HG02623 (cell line): ENCODE measurements around the gene CDC42EP2.

ENCODE experiments used
- ATAC-seq: cut with Tn5 transposase; IDR thresholded peaks from one replicate; pipeline ENCODE4 v1.9.1; 2021; ENCODE audit warnings: moderate library complexity; ENCODE audit not compliant: unreplicated experiment

Gene CDC42EP2, protein sequence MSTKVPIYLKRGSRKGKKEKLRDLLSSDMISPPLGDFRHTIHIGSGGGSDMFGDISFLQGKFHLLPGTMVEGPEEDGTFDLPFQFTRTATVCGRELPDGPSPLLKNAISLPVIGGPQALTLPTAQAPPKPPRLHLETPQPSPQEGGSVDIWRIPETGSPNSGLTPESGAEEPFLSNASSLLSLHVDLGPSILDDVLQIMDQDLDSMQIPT

DNA sequence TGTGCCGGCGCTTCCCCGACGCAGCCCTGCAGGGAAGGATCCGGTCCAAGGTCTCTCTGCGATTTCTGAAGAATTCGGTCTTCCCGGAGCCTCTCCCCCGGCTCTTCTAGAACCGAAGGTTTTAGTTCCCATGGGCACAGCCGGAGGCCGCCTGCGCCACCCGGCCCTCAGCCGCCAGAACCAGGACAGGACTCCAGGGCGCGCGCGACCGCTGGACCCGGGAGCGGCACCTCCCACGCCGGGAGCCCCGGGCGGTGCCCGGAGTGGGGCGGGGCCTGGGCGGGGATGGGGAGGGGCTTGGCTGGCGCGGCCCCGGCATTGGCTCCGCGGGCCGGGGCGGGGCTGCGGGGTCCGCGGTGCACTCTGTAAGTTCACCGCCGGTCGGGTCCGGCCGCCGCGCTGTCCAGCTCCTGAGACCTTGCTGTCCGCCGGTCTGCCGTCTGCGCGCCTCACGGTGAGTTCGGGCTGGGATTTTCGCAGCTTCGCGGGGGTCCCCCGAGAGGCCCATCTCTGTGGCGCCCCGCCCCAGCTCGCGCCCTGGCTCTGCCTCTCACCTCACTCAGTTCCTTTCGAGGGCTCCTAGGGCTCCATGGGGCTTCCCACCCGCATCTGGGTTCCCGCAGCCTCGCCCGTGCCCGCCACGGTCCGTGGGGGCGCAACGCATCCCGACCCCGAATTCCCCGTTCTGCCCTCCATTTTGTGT lies at the start of gene CDC42EP2:
Gene CDC42EP2 (plus strand): TSS at position 366 of the 703 bp plus-strand sequence. CDS start 6,033 bp downstream, outside the sequence.
- ATAC-seq = peak; percentile 67

DNA sequence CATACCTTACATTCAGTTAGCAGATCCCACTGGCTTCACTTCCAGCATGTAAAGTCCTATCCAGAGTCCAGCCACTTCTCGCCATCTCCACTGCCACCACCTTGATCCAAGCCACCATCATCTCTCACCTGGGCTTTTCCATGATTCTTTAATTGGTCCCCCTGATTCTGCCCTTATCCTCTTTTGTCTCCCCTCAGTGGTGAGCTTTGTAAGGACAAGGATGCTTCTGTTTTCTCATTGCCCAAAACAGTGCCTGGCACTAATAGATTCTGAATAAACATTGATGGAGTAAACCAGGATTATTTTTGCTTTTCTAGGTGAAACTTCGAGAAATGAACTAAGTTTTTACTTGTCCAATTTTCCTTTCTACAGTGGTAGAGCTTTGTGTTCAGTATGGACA lies 48.5 kb upstream of the CDC42EP2 start:
- ATAC-seq = no peak

DNA sequence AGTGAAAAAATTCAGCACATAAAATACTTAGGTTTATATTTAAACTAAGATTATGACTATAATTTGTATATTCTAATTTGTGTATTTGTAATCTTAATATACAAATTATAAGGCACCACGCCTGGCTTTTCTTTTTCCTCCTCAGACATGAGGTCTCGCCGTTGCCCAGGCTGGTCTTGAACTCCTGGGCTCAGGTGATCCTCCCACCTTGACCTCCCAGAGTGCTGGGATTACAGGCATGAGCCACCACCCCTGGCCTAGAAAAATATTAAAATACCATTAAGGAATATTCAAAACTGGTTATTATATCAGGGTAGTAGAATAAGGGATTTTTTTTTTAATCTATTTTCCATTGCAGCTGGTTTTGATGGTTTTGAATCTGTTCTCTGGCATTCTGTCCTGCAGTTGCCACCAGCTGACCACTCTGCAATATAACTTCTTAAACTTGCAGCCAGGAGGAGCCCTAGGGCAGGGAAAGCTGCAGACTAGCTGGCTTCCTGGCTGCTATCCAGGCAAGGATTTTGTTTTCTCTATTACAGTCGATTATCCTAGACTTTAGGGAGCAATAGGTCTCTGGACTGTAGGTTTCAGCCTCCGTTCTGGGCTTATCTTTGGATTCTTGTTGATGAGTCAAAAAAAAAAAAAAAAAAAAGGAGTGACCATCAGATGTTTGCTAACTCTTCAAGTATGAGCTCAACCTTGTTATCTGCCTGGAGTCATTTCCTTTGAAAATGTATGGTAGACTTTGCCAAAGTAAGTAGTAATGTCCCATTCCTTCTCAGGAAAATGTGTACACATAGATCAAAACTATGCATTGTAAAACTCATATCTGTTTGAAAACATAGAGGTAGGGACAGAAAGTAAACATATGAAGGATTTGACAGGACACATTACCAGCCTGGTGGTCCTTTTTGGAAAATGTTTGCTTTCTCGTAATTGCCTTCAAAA lies 39.7 kb upstream of the CDC42EP2 start:
- no peak for ATAC-seq

DNA sequence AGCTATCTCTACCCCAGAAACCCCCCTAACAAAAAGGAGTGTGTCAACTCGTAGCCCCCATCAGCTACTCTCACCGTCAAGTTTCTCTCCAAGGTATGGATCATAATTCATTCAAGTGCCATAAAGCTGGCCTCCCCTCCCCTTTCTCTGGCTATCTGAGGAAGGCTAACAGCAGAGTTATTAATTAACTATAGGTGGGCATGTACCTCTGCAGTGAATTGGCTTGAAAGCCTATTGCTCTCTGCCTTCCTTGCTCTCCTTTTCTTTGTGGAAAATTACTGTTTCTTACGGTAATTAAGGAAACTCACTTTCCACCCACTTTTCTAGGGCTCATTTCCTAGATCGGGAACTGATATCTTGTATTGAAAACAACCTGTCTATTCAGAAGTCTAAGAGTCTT lies 38.8 kb upstream of the CDC42EP2 start:
- ATAC-seq = no peak

DNA sequence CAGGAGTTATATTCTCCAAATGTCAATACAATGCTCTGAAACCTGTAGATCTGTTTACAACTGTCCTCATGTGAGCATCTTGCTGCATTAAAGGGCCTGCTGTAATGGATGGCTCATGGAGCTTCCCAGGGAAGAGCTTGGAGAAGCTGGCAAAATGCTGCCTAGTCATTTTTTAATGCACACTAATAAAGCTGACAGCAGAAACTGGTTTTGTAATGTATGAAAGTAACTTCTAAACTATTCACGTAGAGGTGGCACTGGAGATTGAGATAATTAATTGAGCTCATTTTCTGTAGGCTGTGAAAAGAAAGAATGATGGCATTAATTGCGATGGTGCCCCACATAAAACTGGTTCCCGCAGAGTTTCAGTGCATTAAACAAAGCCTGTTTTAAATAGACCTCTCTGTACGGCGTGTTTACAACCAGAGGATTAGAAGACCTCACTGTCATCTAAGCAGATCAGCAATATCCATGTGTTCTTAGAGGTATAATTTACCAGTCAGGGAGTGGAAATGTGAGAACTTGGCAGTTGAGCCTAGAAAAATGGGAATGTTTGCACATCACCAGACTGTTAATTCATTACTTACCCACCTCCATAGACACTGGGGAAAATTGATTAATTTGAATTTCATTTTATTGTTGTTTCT lies 36.9 kb upstream of the CDC42EP2 start:
- ATAC-seq = no peak

DNA sequence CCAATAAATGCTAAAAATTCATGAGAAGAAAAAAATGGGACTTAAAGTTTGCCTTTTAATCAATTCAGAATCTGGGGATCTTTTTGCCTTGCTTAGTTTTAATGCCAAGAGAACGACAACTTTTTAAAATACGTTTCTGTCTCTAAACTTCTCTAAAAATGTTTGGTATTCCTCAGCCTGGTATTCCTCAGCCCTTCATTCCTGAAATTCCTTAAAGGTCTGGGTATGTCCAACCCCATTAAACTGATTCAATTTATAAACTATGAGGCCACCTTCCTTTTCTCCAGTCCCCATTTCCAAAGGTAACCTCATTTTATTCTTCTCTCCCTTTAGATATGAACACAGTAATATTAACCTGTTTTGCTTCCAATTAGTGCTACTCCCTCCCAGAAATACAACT lies 36.3 kb upstream of the CDC42EP2 start:
- ATAC-seq = no peak

DNA sequence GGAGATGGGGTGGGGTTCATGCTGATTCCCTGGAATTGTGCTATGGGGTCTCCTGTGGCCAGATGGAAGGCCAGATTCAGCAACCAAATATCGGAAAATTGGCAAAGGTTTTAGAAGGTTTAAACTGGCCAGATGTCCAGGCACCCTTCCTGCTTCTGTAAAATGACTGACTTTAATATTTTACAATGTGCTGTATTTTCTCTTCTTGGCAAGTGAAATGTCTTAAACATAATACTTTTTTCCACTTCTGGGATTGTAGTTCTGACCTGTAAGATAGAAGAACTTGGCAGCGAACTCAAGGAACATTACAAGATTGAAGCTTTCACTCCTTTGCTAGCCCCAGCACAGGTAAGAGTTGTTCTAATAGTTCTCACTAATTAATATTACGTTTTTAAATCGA lies 35.4 kb upstream of the CDC42EP2 start:
- no peak for ATAC-seq

DNA sequence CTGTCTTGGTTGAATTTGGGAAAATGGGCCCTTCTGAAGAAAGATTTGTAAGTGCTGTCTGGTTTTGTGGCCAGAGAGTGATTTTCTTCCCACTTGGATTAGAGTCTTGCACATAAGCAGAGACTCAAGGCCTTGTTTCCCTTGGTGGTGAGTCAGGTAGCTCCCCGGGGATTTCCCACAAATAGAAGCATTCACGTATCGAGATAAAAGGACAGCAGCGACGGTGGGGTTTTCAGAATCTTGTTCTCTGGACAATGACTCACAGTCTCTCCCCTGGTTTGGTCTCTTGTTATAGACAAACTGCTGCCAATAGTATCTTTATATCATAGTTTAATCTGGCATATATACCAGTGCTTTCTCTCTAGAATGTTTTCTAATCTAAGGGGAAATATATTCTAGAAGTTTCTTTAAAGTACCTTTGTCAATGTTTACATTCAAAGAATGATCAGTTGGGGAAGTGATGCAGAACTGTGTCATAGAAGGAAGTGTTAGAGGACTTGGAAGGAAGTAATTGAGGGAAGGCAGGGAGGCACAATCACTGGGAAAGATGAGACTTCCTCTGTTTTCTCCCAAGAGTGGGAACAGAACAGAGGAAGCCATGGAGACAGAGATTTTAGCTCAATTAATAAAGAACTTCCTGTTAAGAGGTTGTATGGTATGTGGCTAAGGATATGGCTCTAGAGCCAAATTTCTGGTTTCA lies 34.8 kb upstream of the CDC42EP2 start:
- ATAC-seq = no peak

DNA sequence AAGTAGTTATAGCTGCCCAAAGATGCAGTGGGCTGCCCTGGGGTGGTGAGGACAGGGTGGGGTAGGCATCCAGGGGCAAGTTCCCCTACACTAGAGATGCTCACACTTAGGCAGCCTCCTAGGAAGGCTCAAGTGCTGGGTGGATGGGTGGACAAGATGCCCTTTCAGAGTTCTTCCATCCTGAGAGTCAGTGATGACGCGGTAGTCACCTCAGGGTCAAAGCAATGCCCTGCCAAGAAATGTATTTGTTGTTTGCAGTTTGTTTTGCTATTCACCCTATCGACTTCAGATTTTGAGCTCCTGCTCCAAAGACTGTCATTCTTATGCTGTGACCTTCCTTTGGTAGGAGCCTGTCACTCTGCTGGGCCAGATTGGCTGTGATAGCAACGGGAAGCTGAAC lies 34.0 kb upstream of the CDC42EP2 start:
- ATAC-seq = no peak

DNA sequence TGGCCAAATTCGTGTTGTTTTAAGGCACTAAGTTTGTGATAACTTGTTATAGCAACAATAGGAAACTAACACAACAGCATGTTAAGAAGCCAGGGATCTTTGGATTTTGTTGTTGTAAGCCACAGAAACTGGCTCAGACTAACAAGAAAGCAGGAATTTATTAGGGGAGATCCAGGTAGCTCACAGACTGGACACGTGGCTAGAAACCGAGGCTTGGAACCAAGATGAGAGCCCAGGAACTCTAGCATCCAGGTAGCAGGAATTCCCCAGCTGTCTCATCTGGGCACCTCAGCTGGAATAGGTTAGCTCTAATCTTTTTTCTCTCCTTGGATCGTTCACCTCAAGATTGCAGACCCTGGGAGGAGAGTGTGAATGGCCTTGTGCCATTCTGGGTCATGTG lies 28.0 kb upstream of the CDC42EP2 start:
- ATAC-seq = no peak

DNA sequence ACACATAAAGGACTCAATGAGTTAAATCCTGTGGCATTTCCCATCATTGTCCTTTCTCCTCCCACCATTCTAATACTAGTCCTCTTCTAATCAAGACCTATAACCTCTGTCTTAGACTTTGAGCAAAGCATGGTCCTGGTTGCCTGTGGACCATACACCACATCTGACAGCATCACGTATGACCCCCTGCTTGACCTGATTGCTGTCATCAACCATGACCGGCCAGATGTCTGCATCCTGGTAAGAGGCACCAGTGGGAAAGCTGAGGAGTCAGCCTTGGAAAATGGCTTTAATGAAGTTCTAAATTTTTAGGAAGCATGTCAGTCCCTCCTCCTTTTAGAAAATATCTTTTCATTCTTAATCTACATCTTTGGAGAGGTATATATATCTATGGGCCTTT lies 27.1 kb upstream of the CDC42EP2 start:
- no peak for ATAC-seq

DNA sequence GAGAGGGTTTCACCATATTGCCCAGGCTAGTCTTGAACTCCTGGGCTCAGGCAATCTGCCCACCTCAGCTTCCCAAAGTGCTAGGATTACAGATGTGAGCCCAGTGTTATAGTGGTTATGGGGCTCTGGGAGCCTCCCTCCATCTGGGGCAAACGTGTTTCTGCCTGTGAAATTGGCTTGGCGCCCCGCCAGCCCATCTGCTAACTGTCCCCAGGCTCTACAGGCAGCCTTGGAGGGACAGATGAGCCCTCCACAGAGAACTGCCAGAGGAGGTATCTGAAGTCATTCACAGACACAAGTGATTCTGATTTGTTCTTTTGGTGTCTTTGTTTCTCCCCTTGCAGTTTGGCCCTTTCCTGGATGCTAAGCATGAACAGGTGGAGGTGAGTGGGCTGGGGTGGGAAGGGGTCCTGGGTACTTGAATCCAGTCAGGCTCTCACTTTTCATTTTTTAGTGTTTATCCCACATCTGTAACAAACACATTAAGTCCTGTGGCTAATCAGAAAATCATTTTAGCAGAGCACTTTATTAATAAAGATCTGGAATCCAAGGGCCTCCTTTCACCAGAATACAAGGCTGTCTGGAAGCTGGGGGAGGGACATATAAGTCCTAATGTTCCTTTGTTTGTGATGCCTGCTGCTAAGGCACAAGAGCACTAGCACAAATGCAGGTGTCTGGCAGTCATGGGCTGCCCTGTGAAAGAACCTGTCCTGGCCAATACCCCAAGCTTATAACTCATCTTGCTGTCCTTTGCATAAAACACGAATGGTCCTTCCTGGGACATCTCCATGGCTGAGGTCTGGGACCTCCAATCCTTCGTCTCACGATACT lies 25.7 kb upstream of the CDC42EP2 start:
- ATAC-seq = no peak

DNA sequence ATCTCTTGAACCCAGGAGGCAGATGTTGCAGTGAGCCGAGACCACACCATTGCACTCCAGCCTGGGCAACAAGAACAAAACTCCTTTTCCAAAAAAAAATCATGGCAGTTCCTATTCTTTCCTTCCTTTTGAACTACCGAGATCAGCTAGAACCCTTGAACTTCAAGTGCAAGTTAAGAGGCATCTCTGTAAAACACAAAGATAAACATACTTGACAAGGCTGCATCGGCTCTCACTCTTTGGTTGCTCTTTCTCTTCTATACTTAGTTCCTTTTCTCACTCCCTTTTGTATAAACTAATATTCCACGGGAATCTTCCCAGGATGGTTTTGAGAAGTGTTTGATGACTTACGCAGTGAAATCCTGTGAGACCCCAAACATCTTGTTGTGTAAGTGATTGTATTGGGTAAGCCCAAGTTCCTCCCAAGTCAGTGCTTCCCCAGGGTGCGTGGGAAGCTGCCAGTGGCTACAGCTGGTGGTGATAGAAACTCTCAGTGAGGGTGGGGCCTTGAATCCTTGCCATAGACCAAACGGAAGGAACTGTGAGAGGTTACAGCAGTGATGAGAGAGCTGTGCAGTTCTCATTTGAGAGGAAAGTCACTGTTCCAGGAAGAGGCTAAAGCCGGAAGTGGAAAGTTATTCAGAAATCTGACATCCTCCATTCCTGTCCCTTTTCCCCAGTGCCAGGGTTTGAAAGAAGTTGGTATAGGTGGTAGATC lies 24.1 kb upstream of the CDC42EP2 start:
- ATAC-seq = peak; percentile 50

DNA sequence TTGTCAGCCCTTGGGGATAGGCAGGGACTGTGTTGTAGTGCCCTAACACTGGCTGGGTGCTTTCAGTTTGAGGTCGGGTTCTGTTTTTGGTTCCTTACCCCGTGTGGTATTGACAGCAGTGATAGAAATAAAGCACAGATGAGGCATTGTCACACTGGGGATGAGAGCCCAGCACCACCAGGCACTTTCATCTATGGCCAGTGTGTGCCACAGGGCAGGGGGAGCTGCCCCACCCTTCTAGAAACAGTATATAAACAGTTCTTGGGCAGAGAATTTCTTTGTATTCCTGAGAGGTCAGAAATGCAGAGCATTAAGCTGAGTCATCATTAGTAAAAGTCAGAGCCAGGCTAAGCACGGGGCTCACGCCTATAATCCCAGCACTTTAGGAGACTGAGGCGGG lies 23.1 kb upstream of the CDC42EP2 start:
- ATAC-seq = no peak

DNA sequence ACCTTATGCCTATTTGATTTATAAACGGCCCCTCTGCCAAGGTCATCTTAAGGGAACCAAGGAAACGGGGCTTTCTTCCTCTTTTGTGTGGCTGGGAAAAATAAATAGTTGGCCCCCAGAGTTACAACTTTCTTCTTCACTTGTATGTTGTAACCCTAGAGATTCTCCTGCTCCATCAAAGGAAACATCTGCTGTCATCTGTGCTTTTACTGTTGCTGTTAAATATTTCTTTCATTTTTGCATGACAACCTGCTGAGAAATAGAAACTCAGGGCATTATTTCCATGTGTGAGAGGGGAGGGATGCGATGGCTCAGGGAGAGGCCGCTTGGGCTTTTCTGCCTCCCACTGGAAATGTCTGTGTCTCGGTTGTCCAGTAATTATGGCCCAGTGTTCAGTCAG lies 21.8 kb upstream of the CDC42EP2 start:
- no peak for ATAC-seq

DNA sequence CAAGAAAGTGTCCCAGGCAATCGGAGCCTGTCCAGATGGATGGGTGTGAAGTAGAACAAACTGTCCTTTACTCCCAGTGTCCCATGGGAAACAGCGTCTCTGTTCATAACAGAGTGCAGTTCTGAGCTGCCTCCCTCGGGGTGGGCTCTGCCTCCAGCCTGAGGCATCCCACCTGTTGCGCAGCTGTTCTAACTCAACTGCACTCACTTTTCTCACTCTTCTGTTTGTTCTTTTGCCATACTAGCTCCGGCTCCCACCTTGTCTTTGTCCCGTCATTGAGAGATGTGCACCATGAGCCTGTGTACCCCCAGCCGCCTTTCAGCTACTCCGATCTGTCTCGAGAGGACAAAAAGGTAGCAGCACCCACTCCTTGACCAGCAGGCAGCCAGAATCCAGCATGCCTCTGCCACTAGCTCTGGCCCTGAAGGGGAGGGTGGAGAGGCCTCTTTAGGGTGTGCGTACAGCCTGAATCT lies 20.7 kb upstream of the CDC42EP2 start:
- ATAC-seq = no peak

DNA sequence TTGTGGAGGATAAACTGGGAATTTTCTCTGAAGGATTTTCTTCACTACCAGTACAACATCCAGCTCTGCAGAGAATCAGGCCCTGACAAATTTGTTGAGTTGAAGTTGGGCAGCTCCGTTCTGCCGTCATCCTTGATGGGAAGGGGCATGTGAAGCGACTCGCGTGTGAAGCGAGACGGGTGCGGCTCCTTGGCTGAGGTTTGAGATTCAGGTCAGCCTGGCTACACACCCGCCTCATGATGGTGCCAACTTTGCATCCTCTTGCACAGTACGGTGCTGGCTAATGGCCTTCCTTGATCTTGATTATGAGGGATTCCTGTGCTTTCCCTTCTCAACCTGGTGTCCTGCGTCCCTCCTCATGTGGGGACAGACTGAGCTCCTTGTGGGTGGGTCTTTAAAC lies 19.7 kb upstream of the CDC42EP2 start:
- no peak for ATAC-seq

DNA sequence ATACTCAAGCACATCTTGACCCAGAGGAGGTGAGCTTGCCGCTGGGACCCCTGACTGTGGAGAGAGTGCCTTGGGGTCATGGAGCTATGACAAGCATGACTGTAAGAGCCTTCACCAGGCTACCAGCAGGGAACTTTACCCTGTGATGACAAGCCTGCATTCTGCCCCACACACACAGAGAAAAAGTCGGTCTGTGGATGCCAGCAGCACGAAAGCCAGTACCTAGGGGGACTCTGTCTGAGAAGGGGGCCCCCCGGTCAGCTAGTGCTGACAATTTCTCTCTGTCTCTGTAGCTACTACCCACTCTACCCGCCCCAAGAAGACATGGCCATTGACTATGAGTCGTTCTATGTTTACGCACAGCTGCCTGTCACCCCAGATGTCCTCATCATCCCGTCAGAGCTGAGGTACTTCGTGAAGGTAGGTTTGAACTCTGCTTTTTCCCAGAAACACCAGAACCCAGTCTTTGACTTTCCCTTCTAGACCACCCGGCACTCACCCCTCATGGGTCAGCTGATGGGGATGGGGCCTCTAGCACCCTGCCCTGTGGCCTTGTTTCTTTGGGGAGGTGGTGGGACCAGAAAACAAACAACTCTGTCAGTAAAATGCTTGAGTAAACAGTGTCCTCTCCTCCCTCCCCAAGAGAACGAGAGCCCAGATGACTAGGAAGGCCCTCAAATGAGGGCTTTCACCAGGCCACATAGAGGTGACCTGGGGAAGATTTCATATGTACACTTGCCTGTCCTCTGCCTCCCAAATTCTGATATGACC lies 18.9 kb upstream of the CDC42EP2 start:
- no peak for ATAC-seq
